Fibroblast of skin of back (primary cell): Measurements from ENCODE around the gene AGGF1.
"Not testable (repeated sequence)": the region's sequence is repeated elsewhere in the genome, so short reads cannot be mapped to it uniquely, and the experiment has no call there.

ENCODE experiments used
- DNase-seq: peaks from one replicate; pipeline ENCODE4 v3.0.0-alpha.2; 2013

The AGGF1 gene

GRCh38 chr5:77028631-77029375 is 1.4 kb upstream of the AGGF1 start:
- DNase-seq, result no peak

- no peak for DNase-seq
These were observed 773 bp upstream of the AGGF1 start for GRCh38 chr5:77029376-77029885.

- no peak for DNase-seq
These were observed 1.7 kb downstream of the AGGF1 start for GRCh38 chr5:77031891-77032290.

- no peak for DNase-seq
These were observed 2.4 kb downstream of the AGGF1 start for GRCh38 chr5:77032635-77033034.

GRCh38 chr5:77033338-77033737 is 3.1 kb downstream of the AGGF1 start:
- DNase-seq, result no peak

- DNase-seq, result no peak
These were observed 5.7 kb downstream of the AGGF1 start for GRCh38 chr5:77035950-77036349.

- DNase-seq, result no peak
These were observed 16.3 kb downstream of the AGGF1 start for GRCh38 chr5:77046416-77047073.

GRCh38 chr5:77064040-77064439 is 33.8 kb downstream of the AGGF1 start:
- no peak for DNase-seq

- no peak for DNase-seq
These were observed 35.1 kb downstream of the AGGF1 start for GRCh38 chr5:77065256-77065655.

GRCh38 chr5:77066184-77066583 is 36.0 kb downstream of the AGGF1 start:
- no peak for DNase-seq

GRCh38 chr5:77066823-77067442 is 36.7 kb downstream of the AGGF1 start:
- DNase-seq, result no peak

GRCh38 chr5:77073667-77074066 is 43.5 kb downstream of the AGGF1 start:
- DNase-seq, result no peak

- DNase-seq, result no peak
These were observed 44.5 kb downstream of the AGGF1 start for GRCh38 chr5:77074745-77075144.

GRCh38 chr5:77076961-77077828 is 47.0 kb downstream of the AGGF1 start:
- peak; percentile 65 for DNase-seq

GRCh38 chr5:77077829-77078176 is 47.6 kb downstream of the AGGF1 start:
- DNase-seq, result no peak

GRCh38 chr5:77080479-77080878 is 50.3 kb downstream of the AGGF1 start:
- not testable (repeated sequence) for DNase-seq

- DNase-seq, result no peak
These were observed 50.7 kb downstream of the AGGF1 start for GRCh38 chr5:77080905-77081304.

- DNase-seq, result no peak
These were observed 52.1 kb downstream of the AGGF1 start for GRCh38 chr5:77082280-77082679.

GRCh38 chr5:77083088-77083487 is 52.9 kb downstream of the AGGF1 start:
- DNase-seq, result no peak

- no peak for DNase-seq
These were observed 56.1 kb downstream of the AGGF1 start for GRCh38 chr5:77086368-77086688.

GRCh38 chr5:77086689-77087483 is 56.7 kb downstream of the AGGF1 start, which contains the start of gene ZBED3:
Gene ZBED3 (minus strand): TSS chr5:77087285. CDS start chr5:77077878, 9,407 bp downstream.
- DNase-seq, result peak; percentile 86
